NCI-H1417 (cell line): ENCODE results near the gene SPRY2.

Experiments used
- DNase-seq, 3 experiments: peaks; one replicate each; lab custom pipeline; 2025; lab: John Stamatoyannopoulos, UW

SPRY2 gene

DNA sequence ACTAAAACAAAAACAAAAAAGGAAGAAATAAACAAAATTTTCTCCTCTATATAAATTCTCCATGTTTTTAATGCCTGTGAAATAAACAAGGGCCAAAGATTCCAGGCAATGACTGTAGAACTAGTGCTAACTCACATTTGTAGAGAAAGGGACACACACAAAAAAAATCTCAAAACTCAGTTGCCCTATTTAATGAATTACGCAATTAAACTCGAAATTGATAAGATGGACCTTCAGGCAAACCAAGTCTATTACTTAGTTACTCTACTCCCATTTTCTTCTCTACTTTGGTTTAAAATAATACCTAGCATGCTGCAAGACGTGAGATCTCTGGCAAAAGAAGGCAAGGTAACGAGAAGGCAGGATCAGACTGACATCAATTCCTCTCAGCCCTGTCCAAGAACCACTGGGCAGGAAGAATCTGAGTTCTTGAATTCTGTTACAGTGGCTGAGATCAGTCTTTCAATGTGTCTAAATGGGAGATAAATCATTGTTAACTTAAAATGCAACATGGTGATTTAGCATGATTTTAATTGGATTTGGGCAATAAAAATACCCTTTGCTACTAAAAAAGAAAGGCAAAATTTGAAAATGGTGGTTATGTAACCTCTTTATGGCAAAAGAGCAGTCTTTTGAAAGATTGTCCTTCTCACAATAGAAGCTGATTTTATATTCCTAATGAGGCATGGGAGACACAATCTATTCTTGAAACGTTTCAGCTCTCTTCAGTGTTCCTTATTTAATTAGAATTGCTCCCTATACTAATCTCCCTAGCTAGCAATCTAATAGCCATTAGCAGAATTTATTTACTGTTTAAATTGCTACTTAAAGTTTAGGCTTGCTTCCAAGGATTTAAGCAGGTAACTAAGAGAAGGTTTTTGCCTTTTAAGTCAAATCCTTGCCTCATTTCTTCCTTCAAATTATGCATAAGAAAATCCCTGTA lies 25.9 kb downstream of the SPRY2 start:
- DNase-seq: peak in 1 of 3 experiments; percentile 62

DNA sequence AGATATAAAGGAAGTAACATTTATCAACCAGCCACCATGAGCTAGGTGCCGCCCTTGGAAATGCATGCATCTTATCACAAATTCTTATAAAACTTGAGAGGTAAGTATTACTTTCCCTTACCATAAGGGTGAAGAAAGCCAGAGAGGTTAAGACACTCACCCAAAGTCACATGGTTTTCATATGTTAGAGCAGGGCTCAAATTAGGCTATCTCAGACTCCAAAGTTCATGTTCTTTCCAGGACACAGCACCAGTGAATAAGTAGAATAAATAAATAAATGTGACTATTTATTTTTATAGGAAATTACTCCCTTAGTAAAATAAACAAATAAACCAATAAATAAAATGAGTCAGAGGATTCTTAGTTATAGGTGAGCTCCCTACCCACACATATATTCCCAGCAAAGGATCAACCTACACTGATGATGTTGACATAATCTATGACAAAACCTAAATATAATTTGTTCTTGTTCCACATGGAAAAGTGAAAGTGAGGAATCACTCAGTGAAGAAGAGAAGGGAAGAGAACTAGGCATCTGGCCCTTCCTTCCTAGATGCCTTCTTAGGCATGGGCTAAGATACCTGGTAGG lies 27.2 kb downstream of the SPRY2 start:
- DNase-seq: no peak

DNA sequence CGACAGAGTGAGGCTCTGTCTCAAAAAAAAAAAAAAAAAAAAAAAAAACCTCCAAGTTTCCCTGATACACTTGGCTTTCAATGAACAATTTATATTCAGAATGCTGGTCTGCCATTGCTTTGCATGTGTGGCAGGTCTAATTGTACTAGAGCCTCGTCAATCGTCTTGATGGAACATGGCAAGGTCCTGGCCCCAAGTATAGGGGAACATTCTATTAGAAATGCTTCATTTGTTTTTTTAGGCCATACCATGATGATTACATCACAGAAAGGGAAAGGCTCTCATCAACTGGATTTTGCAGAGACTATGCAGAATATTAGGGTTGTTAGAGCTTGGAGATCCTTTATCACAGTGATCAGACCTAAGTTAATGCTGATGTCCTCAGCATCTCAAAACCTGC lies 28.0 kb downstream of the SPRY2 start:
- no peak for DNase-seq

DNA sequence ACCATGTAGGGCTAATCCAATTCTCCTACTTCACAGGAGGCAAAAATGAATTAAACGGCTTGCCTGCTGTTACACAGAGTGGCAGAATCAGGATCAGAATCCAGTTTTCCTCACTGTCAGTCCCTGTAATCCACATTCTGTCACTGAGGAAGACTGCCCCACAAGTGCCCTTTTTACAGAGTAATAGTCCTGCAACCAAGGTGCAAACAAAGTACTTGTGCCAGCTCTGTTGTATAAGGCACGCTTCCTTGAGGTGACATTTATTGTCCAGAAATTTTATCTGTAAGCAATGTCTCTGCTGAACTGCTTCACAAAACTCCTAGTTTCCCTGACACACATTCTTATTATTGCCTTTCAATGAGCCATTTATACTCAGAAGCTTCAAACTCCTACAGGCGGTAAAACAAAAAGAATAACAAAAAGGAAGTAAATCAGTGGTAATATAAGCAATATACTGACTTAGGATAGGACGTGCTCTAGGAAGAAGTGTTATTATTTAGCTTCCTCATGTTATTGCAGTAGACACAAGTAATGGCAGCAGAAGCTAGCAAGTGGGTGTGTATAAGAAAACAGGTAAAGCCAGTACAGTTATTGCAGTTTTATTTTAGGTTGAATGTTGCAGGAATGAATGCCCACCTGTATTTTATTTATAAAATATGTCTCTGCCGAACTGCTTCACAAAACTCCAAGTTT lies 28.8 kb downstream of the SPRY2 start:
- no peak for DNase-seq

DNA sequence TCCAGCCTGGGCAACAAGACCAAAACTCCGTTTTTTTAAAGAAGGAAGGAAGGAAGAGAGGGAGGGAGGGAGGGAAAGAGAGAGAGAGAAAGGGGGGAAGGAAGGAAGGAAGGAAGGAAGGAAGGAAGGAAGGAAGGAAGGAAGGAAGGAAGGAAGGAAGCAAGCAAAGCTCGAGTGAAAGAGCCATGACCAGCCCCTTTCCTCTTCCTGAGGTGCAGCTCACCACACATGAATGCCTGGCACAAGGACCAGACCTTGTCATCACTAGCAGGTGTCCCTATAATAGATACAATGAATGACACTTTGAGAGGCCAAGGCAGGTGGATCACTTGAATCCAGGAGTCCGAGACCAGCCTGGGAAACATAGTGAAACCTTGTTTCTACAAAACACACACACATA lies 31.0 kb downstream of the SPRY2 start:
- DNase-seq: no peak

DNA sequence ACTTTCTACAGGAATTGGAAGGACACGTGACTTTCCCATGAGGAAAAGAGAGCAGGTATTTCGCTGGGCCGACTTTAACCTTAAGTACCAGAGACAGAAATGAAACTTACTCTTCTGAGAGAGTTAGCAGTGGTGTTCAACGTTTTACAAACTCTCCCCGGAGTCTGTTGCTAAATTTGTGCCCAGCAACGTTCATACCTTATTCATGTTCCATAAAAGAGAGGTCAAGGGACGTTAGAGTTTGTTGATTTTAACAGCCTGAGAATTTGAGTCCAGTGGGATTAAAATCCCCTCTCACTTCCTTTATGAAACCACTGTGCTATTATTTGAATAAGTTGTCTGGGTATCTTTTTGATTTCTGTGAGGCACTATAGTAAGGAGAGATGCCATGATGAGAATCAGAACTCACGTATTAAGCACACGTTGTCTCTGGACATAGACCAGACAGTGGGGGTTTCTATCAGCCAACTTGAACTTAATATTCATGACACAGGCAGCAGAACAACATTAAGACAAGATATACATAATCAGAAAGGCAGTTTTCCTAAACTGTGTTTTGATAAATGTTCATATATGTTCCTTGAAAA lies 33.4 kb downstream of the SPRY2 start:
- no peak for DNase-seq

DNA sequence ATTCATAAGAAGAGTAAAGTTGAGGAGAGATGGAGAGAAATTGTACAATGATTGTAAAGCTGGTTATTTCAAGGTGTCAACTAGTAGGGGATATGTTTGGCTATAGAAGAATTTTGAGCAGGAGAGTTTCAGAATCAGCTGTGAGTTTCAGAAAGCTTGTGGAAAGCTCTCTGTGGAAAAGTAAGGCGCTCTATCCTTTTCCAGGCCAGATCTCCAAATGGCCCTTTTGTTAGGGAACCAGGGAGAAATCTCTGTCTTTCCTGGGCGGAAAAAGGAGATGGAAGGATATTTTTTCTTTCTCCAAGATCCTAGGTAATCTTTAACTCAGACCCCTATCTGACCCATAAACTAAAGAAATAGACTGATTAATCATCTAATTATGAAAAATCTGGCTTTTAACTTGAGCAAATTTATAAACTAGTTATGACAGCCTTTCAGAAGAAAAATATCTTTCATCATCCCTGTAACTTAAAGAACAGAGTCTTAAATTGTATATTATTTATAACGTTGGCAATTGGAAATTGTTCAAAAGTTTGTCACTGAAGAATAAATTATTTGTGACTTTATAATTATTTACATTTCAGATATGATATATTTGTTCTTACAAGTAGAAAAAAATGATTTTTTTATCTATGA lies 34.5 kb downstream of the SPRY2 start:
- no peak for DNase-seq

DNA sequence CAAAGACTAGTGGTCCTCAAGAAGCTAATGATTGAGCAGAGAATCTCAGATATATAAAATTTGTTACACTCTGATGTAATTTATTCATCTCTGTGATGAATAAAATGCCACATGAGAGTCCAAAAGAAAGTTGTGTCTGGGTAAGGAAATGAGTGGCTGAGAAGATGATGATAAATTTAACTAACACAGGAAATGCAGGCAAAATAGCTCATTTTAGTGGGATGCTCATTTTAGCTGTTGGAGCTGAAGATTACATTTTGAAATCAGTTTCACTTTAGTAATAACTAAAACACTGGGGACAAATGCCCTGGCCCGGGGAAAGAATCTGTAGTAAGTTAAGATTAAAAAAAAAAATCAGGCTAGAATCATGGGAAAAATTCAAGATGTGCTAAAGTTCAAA lies 35.2 kb downstream of the SPRY2 start:
- no peak for DNase-seq

DNA sequence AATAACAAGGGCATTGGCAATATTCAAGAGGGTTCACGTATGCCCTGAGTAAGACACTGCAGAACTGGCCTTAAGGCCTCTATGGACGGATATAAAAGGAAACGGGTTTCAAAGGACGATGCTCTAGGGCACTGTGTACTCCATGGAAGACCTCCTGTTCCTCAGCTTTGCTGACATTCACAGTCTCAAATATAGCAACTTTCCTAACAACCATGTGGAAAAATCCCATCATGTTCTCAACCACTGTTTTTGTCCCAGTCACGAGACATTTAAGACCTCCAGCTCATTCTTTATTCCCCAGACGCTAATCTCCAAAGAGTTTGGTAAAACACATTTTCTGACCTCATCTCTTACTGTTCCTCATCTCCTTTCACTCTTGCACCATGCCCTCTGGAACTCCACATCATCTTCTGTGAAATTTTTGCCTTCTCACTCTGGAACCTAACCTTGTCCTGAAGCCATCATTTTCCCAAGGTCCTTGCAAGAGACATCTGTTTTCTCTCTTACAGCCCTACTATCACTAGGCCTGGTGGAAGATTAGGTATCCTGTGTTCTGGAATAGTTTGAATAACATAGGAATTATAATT lies 37.6 kb downstream of the SPRY2 start:
- no peak for DNase-seq

DNA sequence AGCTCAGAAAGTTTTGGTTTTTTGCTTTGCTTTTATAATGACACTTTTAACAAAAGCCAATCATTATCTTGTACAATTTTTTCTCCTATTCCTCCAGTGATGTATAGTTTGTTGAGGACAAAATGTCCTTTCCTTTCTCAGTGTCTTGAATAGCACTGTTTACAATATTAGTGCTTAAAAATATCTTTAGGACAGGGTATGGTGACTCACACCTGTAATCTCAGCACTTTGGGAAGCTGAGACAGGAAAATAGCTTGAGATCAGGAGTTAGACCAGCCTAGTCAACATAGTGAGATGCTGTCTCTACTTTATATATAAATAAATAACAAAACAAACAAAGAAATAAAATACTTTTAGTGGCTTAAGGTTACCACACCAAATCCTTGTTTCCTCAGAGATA lies 41.9 kb downstream of the SPRY2 start:
- no peak for DNase-seq

DNA sequence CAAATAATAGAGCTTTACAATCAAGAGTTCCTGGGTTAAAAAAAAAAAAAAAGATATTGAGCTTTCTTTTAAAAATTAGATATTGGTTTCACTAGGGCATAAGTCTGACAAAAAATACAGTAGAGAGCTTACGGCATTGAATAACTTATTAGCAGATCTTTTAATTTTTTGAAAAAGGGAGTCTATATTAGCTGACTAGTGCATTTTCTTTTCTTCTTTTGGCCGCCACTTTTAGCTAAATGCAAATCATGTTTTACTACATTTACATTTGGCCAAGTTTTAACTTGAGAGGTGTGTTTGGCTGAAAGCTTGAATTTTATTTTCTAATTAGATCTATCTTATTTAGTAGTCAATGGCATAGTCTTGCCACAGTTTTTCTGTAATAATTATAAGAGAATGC lies 43.4 kb downstream of the SPRY2 start:
- DNase-seq: no peak

DNA sequence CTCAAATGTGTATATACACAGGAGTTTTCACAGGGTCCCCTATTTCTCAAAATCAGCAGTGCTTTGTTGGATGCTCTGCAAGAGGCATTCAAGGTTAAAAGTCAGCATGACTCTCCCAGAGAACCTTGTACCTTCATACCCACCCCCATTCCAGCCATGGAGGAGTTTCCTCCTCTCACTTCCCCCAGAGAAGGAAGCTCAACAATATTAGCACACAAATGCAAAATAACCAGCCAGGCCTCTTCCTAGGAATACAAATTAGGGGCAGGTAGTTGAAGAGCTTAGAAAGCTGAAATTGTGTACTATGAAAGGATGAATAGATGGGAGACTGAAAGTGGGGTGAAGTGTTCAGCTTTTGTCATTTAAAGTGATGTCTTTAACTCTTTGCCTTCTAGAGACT lies 43.8 kb downstream of the SPRY2 start:
- DNase-seq: no peak

DNA sequence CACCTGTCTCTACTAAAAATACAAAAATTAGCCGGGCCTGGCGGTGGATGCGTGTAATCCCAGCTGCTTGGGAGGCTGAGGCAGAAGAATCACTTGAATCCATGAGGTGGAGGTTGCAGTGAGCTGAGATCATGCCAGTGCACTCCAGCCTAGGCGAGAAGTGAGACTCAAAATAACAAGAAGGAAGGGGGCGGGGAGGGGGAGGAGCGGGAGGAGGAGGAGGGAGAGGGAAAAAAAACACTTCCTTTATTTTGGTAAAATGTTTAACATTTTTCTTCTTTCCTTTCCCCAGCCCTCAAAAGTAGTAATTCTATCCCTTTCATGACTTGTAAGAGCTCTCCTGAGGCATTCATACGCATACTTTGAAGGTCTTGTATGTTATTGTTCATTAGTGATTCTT lies 44.3 kb downstream of the SPRY2 start:
- no peak for DNase-seq

DNA sequence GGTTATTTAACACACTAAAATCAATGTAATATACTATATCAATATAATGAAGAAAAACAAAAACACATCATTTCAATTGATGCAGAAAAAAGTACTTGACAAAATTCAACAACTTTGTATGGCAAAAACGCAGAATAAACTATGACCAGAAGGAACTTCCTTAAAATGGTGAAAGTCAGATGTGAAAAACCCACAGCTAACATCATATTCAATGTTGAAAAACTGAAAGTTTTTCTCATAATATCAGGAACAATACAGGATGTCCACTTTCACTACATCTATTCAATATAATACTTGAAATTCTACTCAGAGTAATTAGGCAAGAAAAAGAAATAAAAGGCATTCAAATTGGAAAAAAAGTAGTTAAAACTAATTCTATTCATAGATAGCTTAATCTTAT lies 50.3 kb downstream of the SPRY2 start:
- no peak for DNase-seq
